Upper lobe of left lung (tissue), 6 donors: ENCODE data around the gene YAP1. TPM values are rescaled to one million over a fixed set of nuclear protein-coding genes. Genes with fewer than 3 reads are reported as not detected.

Experiments
- ATAC-seq, 2 donors: fragments of 200-7000 bp; cut with Tn5 transposase; one replicate each; pipeline ENCODE4 v1.9.1; 2022; ENCODE audit warnings: mild to moderate bottlenecking in 2 of 2, moderate library complexity in 2 of 2; ENCODE audit not compliant: low FRiP score in 2 of 2
- DNase-seq, 2 donors: peaks; one replicate each; pipeline ENCODE4 v3.0.0-alpha.2; 2019 to 2020
- H3K27ac ChIP-seq, 4 donors: fragments of 200-600 bp; sonication (generic); one replicate each; pipeline ENCODE4 v1.5.1; 2016 to 2019
- H3K27me3 ChIP-seq, 4 donors: fragments of 200-600 bp; sonication (generic); one replicate each; pipeline ENCODE4 v1.5.1; 2017 to 2019
- H3K36me3 ChIP-seq, 4 donors: fragments of 200-600 bp; sonication (generic); one replicate each; pipeline ENCODE4 v1.5.1; 2016 to 2019
- H3K4me1 ChIP-seq, 4 donors: fragments of 200-600 bp; sonication (generic); one replicate each; pipeline ENCODE4 v1.5.1; 2018 to 2019
- H3K4me3 ChIP-seq, 4 donors: fragments of 200-600 bp; sonication (generic); one replicate each; pipeline ENCODE4 v1.5.1; 2017 to 2019; ENCODE audit warnings: mild to moderate bottlenecking in 2 of 4, moderate library complexity in 1 of 4
- H3K9me3 ChIP-seq, 4 donors: fragments of 200-600 bp; sonication (generic); one replicate each; pipeline ENCODE4 v1.5.1; 2018 to 2019
- CTCF ChIP-seq, 6 experiments: fragments of 450-650 bp in 4 of 6; fragments of 200-600 bp in 2 of 6; sonication (generic) in 2 of 6; IDR thresholded peaks; one replicate each; pipeline ENCODE4 v1.5.1; 2016 to 2019; ENCODE audit warnings: antibody characterized with exemption in 6 of 6
- EP300 ChIP-seq, 4 donors: sonication (generic); formaldehyde crosslinking; IDR thresholded peaks; one replicate each; pipeline ENCODE4 v1.5.1; 2017; ENCODE audit warnings: antibody characterized with exemption in 4 of 4, control low read depth in 2 of 4
- POLR2A ChIP-seq, 4 donors: fragments of 450-650 bp; IDR thresholded peaks; one replicate each; pipeline ENCODE4 v1.5.1; 2016 to 2017; ENCODE audit warnings: antibody characterized with exemption in 4 of 4, mild to moderate bottlenecking in 2 of 4
- POLR2AphosphoS5 ChIP-seq, 2 donors: sonication (generic); formaldehyde crosslinking; IDR thresholded peaks; one replicate each; pipeline ENCODE4 v1.5.1; 2017; ENCODE audit warnings: antibody characterized with exemption in 2 of 2
- WGBS, 2 donors: methylation state at CpG; one replicate each; pipeline ENCODE4 v1.1.5; 2017 to 2018; 5-methylcytosine and 5-hydroxymethylcytosine counted together
- total RNA-seq, 6 donors: library from RNA; depleted of rRNA in 4 of 6; stranded (reverse); fragments of >200 nt in 4 of 6; gene quantifications; one replicate each; pipeline versions ENCODE4 v1.1.0 to v1.2.1, GENCODE V29; 2016 to 2021
- donor health status: DM: no; HTN: no; CAD: no; lungs with moderate emphysema.
- donor health status: DM: no; HTN: yes; CAD: no; lungs with severe emphysema.

Gene YAP1
- total RNA-seq, 6 donors from 2014 or later, result 99.2 to 262 (median 190) TPM

- 69 to 73% methylated on average over 7 of the region's 7 CpGs for WGBS, 2 donors
- TF ChIP-seq POLR2A (IDR thresholded peaks at IDR 0.05) (no peak), EP300 (IDR thresholded peaks at IDR 0.05) (no peak), CTCF (IDR thresholded peaks at IDR 0.05) (no peak), POLR2AphosphoS5 (IDR thresholded peaks at IDR 0.05) (no peak)
- Histone ChIP-seq H3K4me3 (no peak overlapping the region), H3K9me3 (no peaks in the 10 kb centered on the region), H3K36me3 (peaks cover 0 to 16% (median 0%) of the 10 kb centered on the region in 4 donors), H3K4me1 (no peaks in the 10 kb centered on the region), H3K27ac (no peak overlapping the region), H3K27me3 (no peaks in the 10 kb centered on the region)
- DNase-seq (no peak), ATAC-seq (no peak)
These were observed 124.7 kb downstream of the YAP1 start for GRCh38 chr11:102234779-102235439.

- H3K4me1 ChIP-seq, result peaks cover 0 to 5% (median 2%) of the 10 kb centered on the region in 4 donors
- DNase-seq (no peak), ATAC-seq (no peak)
- H3K4me3 ChIP-seq, result no peak overlapping the region
- no peaks in the 10 kb centered on the region for H3K9me3 ChIP-seq
- H3K27me3 ChIP-seq, result no peaks in the 10 kb centered on the region
- H3K36me3 ChIP-seq, result peaks cover 0 to 8% (median 0%) of the 10 kb centered on the region in 4 donors
- no peak overlapping the region for H3K27ac ChIP-seq
- TF ChIP-seq EP300 (IDR thresholded peaks at IDR 0.05) (no peak), POLR2AphosphoS5 (IDR thresholded peaks at IDR 0.05) (no peak), CTCF (IDR thresholded peaks at IDR 0.05) (no peak), POLR2A (IDR thresholded peaks at IDR 0.05) (no peak)
- WGBS, 2 donors, result 65 to 81% methylated on average over 5 of the region's 5 CpGs
These were observed 127.0 kb downstream of the YAP1 start for GRCh38 chr11:102237096-102237735.

GRCh38 chr11:102238391-102238821, 128.2 kb downstream of the YAP1 start:
- Histone ChIP-seq H3K36me3 (peaks cover 0 to 8% (median 0%) of the 10 kb centered on the region in 4 donors), H3K4me3 (no peak overlapping the region), H3K27me3 (no peaks in the 10 kb centered on the region), H3K4me1 (peaks cover 0 to 8% (median 2%) of the 10 kb centered on the region in 4 donors), H3K27ac (no peak overlapping the region), H3K9me3 (no peaks in the 10 kb centered on the region)
- ATAC-seq, result no peak
- TF ChIP-seq EP300 (IDR thresholded peaks at IDR 0.05), result peak in 1 of 4 donors; percentile 24
- TF ChIP-seq POLR2A (IDR thresholded peaks at IDR 0.05), result no peak
- DNase-seq, result no peak

GRCh38 chr11:102239448-102239847, 129.2 kb downstream of the YAP1 start:
- peaks cover 0 to 8% (median 2%) of the 10 kb centered on the region in 4 donors for H3K4me1 ChIP-seq
- whole genome bisulfite sequencing, 2 donors, result 93 to 97% methylated on average over 2 of the region's 2 CpGs
- no peak for DNase-seq
- no peaks in the 10 kb centered on the region for H3K36me3 ChIP-seq
- H3K27ac ChIP-seq, result no peak overlapping the region
- H3K27me3 ChIP-seq, result no peaks in the 10 kb centered on the region
- no peak for ATAC-seq
- TF ChIP-seq POLR2A (IDR thresholded peaks at IDR 0.05) (no peak), EP300 (IDR thresholded peaks at IDR 0.05) (no peak), POLR2AphosphoS5 (IDR thresholded peaks at IDR 0.05) (no peak), CTCF (IDR thresholded peaks at IDR 0.05) (no peak)
- no peaks in the 10 kb centered on the region for H3K9me3 ChIP-seq
- no peak overlapping the region for H3K4me3 ChIP-seq

- Histone ChIP-seq H3K36me3 (no peaks in the 10 kb centered on the region), H3K4me1 (peaks cover 0 to 8% (median 2%) of the 10 kb centered on the region in 4 donors), H3K9me3 (no peaks in the 10 kb centered on the region), H3K4me3 (no peak overlapping the region), H3K27ac (no peak overlapping the region), H3K27me3 (no peaks in the 10 kb centered on the region)
- no peak for DNase-seq
- WGBS, 2 donors, result 92 to 93% methylated on average over 6 of the region's 6 CpGs
- TF ChIP-seq CTCF (IDR thresholded peaks at IDR 0.05), result no peak
- no peak for TF ChIP-seq POLR2AphosphoS5 (IDR thresholded peaks at IDR 0.05)
- no peak for TF ChIP-seq EP300 (IDR thresholded peaks at IDR 0.05)
- TF ChIP-seq POLR2A (IDR thresholded peaks at IDR 0.05), result no peak
- ATAC-seq, result no peak
These were observed 129.7 kb downstream of the YAP1 start for GRCh38 chr11:102239911-102240310.
